WTC11 (cell line): ENCODE measurements around the gene GLOD5. TPM values are rescaled to one million over a fixed set of nuclear protein-coding genes. Genes with fewer than 3 reads are reported as not detected.

Experiments used
- ATAC-seq: fragments of 200-7000 bp; cut with Tn5 transposase; 2 replicates; pipeline ENCODE4 v1.10.0; 2021; ENCODE audit warnings: mild to moderate bottlenecking, moderate library complexity
- CTCF ChIA-PET: fragments of 300-600 bp; sonication (Branson Sonifier 250); formaldehyde crosslinking; loops from one replicate; lab custom pipeline; 2021; ENCODE audit warnings: antibody characterized with exemption; lab: Charles Lee
- POLR2A ChIA-PET: fragments of 350-600 bp; sonication (Branson Sonifier 250); formaldehyde crosslinking; loops from one replicate; lab custom pipeline; 2021; ENCODE audit warnings: antibody characterized with exemption; lab: Charles Lee
- DNase-seq: peaks from one replicate; pipeline ENCODE4 v3.0.0; 2021; ENCODE audit warnings: low spot score
- H3K27ac Mint-ChIP-seq: 2 replicates; pipeline ENCODE4 v1.8.0; 2021; ENCODE audit warnings: mixed read lengths
- H3K27me3 Mint-ChIP-seq: 2 replicates; pipeline ENCODE4 v1.8.0; 2021; ENCODE audit warnings: low read depth, mild to moderate bottlenecking, moderate library complexity, mixed read lengths
- H3K36me3 Mint-ChIP-seq: 2 replicates; pipeline ENCODE4 v1.8.0; 2021; ENCODE audit warnings: mixed read lengths
- H3K4me1 Mint-ChIP-seq: 2 replicates; pipeline ENCODE4 v1.8.0; 2022; ENCODE audit warnings: mixed read lengths
- H3K4me3 Mint-ChIP-seq: 2 replicates; pipeline ENCODE4 v1.8.0; 2021; ENCODE audit warnings: mild to moderate bottlenecking, moderate library complexity, mixed read lengths
- H3K9me3 Mint-ChIP-seq: 2 replicates; pipeline ENCODE4 v1.8.0; 2021; ENCODE audit warnings: mixed read lengths
- E2F4 ChIP-seq: sonication (generic); formaldehyde crosslinking; IDR thresholded peaks from 2 replicates; pipeline ENCODE4 v1.8.1; 2022; ENCODE audit warnings: low read depth, mild to moderate bottlenecking, moderate library complexity, missing genetic modification reagents, borderline replicate concordance
- ELF4 ChIP-seq: sonication (generic); formaldehyde crosslinking; IDR thresholded peaks from 2 replicates; pipeline ENCODE4 v1.8.1; 2022; ENCODE audit warnings: low read depth, mild to moderate bottlenecking, moderate library complexity, missing genetic modification reagents
- EMX1 ChIP-seq: fragments of 250-450 bp; sonication (Bioruptor Pico); IDR thresholded peaks from 2 replicates; pipeline ENCODE4 v1.8.0; 2021; ENCODE audit warnings: mild to moderate bottlenecking
- FOXJ3 ChIP-seq: sonication (generic); formaldehyde crosslinking; IDR thresholded peaks from 2 replicates; pipeline ENCODE4 v1.9.0; 2021; ENCODE audit warnings: missing genetic modification reagents, mild to moderate bottlenecking, borderline replicate concordance
- IRF2 ChIP-seq: sonication (generic); formaldehyde crosslinking; IDR thresholded peaks from 2 replicates; pipeline ENCODE4 v1.8.0; 2022; ENCODE audit warnings: low read depth, missing genetic modification reagents, borderline replicate concordance
- NR2C2 ChIP-seq: sonication (generic); formaldehyde crosslinking; IDR thresholded peaks from 2 replicates; pipeline ENCODE4 v1.8.0; 2022; ENCODE audit warnings: mild to moderate bottlenecking, missing genetic modification reagents
- OVOL2 ChIP-seq: fragments of 250-450 bp; sonication (Bioruptor Pico); IDR thresholded peaks from 2 replicates; pipeline ENCODE4 v1.9.0; 2021; ENCODE audit warnings: mild to moderate bottlenecking, borderline replicate concordance
- STAT6 ChIP-seq: sonication (generic); formaldehyde crosslinking; conservative IDR thresholded peaks from 2 replicates; pipeline ENCODE4 v1.8.1; 2023; ENCODE audit warnings: mild to moderate bottlenecking, low read depth, missing genetic modification reagents, moderate library complexity
- TEAD1 ChIP-seq: sonication (generic); formaldehyde crosslinking; IDR thresholded peaks from 2 replicates; pipeline ENCODE4 v1.8.0; 2022; ENCODE audit warnings: mild to moderate bottlenecking, missing genetic modification reagents
- ZMAT4 ChIP-seq: fragments of 250-450 bp; sonication (Bioruptor Pico); IDR thresholded peaks from 2 replicates; pipeline ENCODE4 v1.9.0; 2021; ENCODE audit warnings: mild to moderate bottlenecking
- ZNF232 ChIP-seq: sonication (generic); formaldehyde crosslinking; IDR thresholded peaks from 2 replicates; pipeline ENCODE4 v1.8.0; 2022; ENCODE audit warnings: mild to moderate bottlenecking, missing genetic modification reagents
- ZNF281 ChIP-seq: sonication (generic); formaldehyde crosslinking; IDR thresholded peaks from 2 replicates; pipeline ENCODE4 v1.8.0; 2023; ENCODE audit warnings: mild to moderate bottlenecking, missing genetic modification reagents
- ZNF317 ChIP-seq: sonication (generic); formaldehyde crosslinking; IDR thresholded peaks from 2 replicates; pipeline ENCODE4 v1.8.1; 2023; ENCODE audit warnings: low read depth, mild to moderate bottlenecking, moderate library complexity, missing genetic modification reagents, borderline replicate concordance
- ZNF396 ChIP-seq: fragments of 250-450 bp; sonication (Bioruptor Pico); IDR thresholded peaks from 2 replicates; pipeline ENCODE4 v1.8.0; 2021; ENCODE audit warnings: mild to moderate bottlenecking, moderate library complexity, borderline replicate concordance
- ZNF512 ChIP-seq: sonication (generic); formaldehyde crosslinking; IDR thresholded peaks from 2 replicates; pipeline ENCODE4 v1.8.1; 2022; ENCODE audit warnings: missing genetic modification reagents, borderline replicate concordance
- total RNA-seq: library from RNA; stranded (reverse); gene quantifications from 3 replicates; pipeline ENCODE4 v1.2.3, GENCODE V29; 2021

GLOD5 gene
- total RNA-seq, 1 experiment from 2014 or later: not detected

GRCh38 chrX:48790477-48790876, 28.9 kb downstream of the GLOD5 start:
- Mint-ChIP-seq H3K36me3 (no peaks in the 10 kb centered on the region), H3K4me3 (no peak overlapping the region), H3K27ac (no peak overlapping the region), H3K4me1 (no peaks in the 10 kb centered on the region), H3K9me3 (no peaks in the 10 kb centered on the region), H3K27me3 (peaks cover 15% of the 10 kb centered on the region)
- CTCF ChIA-PET: no interaction called here
- POLR2A ChIA-PET: no interaction called here
- ATAC-seq (no peak), DNase-seq (no peak)
- TF ChIP-seq NR2C2 (CRISPR knock-in tag): no peak
- TF ChIP-seq IRF2 (CRISPR knock-in tag): no peak
- TF ChIP-seq OVOL2 (CRISPR knock-in tag): no peak
- no peak for TF ChIP-seq ZNF281 (CRISPR knock-in tag)
- TF ChIP-seq ZNF512: no peak

- H3K4me1 Mint-ChIP-seq: no peaks in the 10 kb centered on the region
- CTCF ChIA-PET: no interaction called here
- DNase-seq: no peak
- H3K36me3 Mint-ChIP-seq: no peaks in the 10 kb centered on the region
- no peak for ATAC-seq
- TF ChIP-seq STAT6 (CRISPR knock-in tag): no peak
- TF ChIP-seq ZNF232 (CRISPR knock-in tag): no peak
- TF ChIP-seq FOXJ3: no peak
- no peak for TF ChIP-seq ZNF396 (CRISPR knock-in tag)
- TF ChIP-seq, all 79 proteins: peak for 0
- POLR2A ChIA-PET: no interaction called here
- Mint-ChIP-seq H3K27me3 (peaks cover 15% of the 10 kb centered on the region), H3K4me3 (no peak overlapping the region), H3K27ac (no peak overlapping the region), H3K9me3 (no peaks in the 10 kb centered on the region)
Measured at GRCh38 chrX:48791063-48791820, 29.7 kb downstream of the GLOD5 start.

- no peaks in the 10 kb centered on the region for H3K9me3 Mint-ChIP-seq
- no peaks in the 10 kb centered on the region for H3K36me3 Mint-ChIP-seq
- POLR2A ChIA-PET: no interaction called here
- CTCF ChIA-PET: no interaction called here
- H3K4me3 Mint-ChIP-seq: no peak overlapping the region
- ATAC-seq (no peak), DNase-seq (no peak)
- H3K27ac Mint-ChIP-seq: no peak overlapping the region
- peaks cover 10% of the 10 kb centered on the region for H3K27me3 Mint-ChIP-seq
- TF ChIP-seq ZNF317 (CRISPR knock-in tag): no peak
- no peak for TF ChIP-seq ELF4 (CRISPR knock-in tag)
- TF ChIP-seq EMX1 (CRISPR knock-in tag): no peak
- no peak for TF ChIP-seq TEAD1 (CRISPR knock-in tag)
- no peak for TF ChIP-seq E2F4 (CRISPR knock-in tag)
- TF ChIP-seq ZMAT4: no peak
- no peaks in the 10 kb centered on the region for H3K4me1 Mint-ChIP-seq
Measured at GRCh38 chrX:48792219-48792618, 30.7 kb downstream of the GLOD5 start.
